Astrocyte of the hippocampus (primary cell): Measurements from ENCODE around the gene FAM13C.
"Not testable (repeated sequence)": the region's sequence is repeated elsewhere in the genome, so short reads cannot be mapped to it uniquely, and the experiment has no call there.

Experiments
- DNase-seq: peaks from one replicate; pipeline ENCODE4 v3.0.0; 2011; ENCODE audit warnings: low read depth, low spot score

Gene FAM13C

DNA sequence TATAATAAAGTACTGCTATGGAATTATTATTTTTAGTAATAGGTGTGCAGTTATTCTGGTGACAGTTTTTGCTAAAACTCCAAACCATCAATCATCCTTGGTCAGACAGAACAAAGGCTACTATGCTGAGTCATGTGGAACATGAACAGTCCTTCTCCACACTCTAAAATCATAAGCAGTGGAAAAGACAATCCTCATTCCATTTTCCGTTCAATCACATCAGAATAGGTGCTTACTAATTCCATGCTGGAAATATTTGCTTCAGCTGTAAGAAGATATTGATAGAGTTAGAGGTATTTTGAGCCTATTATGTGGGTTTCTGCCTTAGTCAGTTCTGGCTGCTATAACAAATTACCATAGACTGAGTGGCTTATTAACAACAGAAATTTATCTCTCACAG is 82.9 kb downstream of the FAM13C start:
- no peak for DNase-seq

DNA sequence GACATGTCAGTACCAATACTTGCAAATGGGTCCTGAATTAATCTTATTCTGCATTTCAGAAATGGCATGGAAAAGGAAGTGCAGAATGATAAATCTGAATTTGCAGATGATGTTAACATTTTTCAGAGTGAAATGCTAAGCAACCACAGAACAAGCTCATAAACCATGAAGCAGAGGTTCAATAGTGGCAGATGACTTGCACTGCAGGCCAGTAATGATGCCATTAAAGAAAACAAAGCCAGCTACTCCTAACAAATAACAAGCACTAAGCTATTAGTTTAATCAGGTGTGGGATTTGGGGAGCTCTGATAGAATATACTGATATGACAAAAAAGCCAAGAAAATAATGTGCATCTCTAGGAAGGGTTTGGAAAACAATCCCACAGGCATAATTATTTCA is 85.4 kb downstream of the FAM13C start:
- no peak for DNase-seq

DNA sequence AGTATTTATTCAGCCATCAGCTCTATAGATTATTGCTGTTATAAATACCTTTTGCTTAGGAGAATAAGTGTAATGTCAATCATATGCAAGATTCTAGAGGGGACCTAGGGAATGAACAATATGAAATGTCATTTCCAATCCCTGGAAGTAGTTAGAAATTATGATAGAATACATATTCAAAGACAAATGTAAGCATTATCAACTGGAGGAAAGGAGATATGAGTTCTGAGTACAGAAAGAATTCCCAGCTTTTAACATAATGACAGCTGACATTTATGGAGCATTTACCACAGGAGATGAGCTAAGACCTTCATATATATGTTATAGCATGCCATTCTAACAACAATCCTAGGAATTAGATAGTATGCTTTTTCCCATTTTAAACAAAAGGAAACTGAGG is 86.2 kb downstream of the FAM13C start:
- no peak for DNase-seq

DNA sequence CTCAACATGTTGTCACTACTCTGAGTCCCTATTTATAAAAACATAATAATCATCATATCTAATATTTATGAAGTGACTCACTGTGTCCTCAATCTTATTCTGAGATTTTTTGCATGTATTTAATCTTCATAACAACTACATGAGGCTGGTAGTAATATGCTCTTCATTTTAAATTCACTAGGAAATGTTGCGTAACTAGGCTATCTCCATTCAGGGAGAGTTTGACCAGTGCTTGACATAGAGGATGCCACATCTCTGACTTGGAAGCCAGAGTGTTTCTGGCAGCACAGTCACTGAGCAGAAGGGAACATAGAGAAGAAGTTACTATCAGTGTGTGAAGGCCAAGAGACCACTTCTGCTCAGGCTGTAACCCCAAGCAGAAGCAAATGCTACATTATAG is 88.9 kb downstream of the FAM13C start:
- DNase-seq = no peak

DNA sequence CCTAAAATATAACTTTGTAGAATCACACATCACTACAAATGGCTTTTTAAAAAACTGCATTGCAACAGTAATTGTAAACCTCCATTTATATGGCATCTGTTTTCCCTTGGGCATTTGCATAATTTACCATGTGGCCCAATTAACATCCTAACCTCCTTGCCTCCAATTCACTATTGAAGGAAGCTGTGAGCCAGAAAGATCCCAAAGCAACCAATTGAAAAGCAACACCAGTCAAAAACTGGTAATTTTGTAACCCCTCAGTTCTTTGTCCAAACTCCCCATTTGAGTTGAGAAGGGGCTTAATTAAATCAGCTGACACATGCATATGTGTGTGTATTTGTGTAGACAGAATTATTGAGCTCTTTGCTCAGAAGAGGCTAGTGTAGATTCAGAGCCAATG is 90.3 kb downstream of the FAM13C start:
- DNase-seq = no peak

DNA sequence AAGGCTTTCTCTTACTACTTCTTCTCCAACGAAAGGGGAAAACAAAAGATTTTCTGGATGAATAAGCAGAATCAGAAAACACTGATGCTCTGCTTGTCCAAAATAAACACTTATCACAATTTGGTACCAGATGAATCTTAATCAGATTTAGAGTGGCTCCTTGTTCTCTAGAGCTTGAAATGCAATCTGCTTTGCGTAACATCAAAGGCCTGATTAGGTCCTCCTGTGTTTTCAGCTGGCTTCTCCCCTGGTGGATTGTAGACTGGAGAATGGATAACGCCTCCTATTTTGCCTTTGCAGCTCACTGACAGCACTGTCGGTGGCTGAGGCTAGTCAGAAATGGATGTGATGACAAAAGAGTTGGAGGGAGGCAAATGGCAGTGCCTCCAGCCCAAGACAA is 91.2 kb downstream of the FAM13C start:
- DNase-seq = no peak

DNA sequence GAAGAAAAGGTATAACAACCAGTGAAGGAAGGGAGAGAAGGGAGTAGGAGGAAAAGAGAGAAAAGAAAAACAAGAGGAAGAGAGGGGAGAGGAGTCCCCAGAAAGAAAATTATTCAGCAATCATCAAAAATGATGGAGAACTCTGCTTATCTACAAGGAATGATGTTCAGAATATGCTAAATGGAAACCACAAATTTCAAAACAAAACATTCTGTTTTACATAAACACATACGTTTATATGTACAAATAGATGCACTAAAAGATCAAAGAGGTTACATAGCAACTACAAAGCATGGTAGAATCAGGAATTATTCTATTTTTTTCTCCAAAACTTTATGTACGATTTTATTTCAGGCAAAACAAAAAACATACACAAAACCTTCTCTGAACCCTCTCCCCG is 91.9 kb downstream of the FAM13C start:
- DNase-seq = no peak

DNA sequence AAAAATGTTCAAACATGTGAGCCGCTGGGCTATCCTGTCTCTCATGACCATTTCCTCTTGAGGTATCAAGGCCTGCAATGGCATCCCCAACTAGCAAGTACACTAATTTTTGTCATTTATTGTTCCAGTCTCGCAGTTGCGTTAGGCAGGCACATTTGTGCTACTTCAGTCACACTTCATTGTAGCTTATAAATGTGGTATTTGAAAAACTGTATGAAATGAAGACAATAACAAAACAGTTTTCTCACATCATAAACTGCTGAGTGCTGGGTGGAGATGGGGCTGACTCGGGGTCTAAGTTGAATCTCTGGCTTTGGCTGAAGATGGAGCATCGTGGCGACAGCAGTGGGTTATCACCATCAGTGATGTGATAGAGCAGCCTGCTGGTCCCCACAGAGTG is 92.7 kb downstream of the FAM13C start:
- no peak for DNase-seq

DNA sequence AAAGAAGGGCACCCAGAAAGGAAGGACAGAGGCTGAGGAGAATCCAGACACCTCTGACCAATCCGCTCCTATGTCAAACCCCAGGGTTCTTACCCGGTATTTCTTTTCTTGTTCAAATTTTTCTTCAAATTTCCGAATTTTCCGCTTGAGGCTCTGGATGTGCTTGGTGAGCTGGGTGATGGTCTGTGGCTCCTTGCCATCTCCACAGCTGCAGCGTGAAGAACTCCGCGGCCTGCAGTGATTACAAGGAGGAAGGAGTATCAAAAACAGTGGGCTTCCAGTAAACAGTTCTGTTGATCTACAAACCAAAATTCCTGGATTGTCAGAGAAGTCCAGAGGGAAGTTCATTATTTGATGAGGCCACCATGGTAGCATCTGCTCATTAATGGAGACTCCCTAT is 93.9 kb downstream of the FAM13C start:
- no peak for DNase-seq

DNA sequence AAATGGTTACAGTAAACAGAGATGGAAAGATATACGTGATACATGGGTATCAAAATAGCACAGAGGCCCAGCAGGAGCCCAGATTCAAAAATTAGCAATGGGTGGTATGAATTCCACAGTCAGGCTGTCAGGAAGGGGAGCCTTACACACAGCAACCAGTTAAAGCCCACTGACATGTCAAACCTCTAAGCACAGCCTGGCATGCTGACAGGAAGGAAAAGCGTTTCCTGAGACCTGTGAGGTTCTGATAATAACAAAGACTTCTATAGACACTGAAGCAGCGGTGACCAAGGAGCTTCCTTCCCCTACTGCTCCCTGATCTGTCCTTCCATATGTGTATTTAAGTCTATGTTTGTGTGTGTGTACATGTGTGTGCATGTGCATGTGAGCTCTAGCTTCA is 96.0 kb downstream of the FAM13C start:
- no peak for DNase-seq

DNA sequence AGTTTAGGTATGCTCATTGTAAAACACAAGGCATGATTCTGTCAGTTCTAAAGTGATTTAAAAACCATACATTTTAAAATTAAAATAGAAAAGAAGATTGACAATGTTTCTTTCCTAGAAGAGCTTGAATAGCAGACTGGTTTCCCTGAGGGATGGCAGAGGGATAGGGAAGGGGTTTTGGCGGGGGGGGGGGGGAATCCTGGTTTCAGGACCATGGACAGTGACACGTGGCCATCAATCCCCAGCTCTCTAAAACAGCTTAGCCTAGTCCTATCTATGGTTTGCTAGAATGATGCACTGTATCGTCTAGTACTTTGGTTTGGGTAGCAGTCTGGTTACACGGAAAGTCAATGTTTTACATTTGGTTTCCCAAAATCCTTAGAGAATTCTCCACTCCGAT is 97.2 kb downstream of the FAM13C start:
- DNase-seq = no peak

DNA sequence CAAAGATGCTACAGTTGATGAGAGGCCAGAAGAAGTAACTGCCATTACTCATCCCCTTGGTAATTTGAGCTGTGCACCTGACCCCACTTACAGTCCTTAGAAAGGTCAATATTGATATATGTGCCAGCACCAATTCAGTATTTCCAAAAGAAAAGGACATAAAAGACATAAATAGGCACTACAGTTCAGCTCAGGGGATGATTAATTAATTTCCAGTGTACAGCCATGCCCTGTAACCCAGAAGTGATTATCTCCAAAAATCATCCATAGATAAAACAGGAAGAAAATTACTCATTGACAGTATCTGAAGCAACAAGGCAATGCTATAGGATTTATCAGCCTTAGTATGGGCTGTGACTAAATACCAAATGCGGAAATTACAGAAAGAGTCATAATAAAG is 103.5 kb downstream of the FAM13C start:
- no peak for DNase-seq

DNA sequence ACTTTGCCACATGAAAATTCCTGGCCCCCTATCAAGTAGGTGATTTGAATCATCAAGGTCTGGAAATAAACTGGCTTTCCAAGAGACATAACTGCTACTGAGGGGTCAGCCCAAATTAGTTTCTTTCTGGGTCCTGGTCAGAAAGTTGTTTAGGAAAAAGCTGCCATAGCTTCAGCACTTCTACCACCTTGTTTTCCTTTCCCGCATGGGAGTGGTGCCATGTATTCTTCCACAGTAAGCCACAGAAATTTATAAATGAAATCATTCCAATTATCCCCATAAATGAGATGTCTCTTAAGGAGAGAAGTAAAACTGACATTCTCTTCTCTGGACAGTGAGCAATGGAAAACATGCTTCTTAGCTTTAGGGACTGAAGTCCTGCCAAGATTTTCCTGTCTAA is 105.1 kb downstream of the FAM13C start:
- DNase-seq = no peak

DNA sequence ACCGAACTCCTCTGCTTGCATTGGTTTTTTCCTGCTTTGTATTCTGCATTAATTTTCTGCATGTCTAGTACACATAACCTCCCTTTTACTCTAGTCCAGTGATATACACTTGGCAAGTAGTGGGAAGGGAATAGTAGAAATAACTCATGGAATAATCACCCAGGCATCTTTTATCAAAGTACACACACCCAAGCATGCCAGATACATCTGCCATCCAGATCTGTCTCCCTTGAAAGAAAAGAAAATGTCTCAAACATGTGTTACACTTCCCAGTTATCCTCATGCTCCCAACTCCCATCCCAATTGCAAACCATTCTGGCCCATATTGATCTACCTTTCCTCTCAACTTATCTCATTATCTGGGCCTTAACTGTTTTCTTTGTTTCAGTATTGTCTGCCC is 106.9 kb downstream of the FAM13C start:
- DNase-seq = no peak

DNA sequence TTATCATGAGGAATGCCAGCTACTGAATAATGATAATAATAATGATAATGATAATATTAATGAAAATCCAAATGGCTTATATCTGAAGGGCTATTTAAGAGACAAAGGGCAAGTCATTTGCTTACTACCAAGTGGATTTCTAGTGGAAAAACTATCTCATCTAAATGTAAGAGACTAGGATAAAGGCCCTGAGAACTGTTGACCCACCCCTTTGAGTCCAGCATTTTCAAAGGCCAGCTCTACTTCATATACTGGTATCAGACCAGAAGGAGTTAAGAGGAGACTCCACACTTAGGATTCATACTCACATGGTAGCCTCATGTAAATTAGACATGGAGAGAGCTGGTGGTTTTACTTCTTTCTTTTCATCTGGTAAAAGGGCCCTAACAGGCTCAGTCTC is 109.9 kb downstream of the FAM13C start:
- no peak for DNase-seq

DNA sequence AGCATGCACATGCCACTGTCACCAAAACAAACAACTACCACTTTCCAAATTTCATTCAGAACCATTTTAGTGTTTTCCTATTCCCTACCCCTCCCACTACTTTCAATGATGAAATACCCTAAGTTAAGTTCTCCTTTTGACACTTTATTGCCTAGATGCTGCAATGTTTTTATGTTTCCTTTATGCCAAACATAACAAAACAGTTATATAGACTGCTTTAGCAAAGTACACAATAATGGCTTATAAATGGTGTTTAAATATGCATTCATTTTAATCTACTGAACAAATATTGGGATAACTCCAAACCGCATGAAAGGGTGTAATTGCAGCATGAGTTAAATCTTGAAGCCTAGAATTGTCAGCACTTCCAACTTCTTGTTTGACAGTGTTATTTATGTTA is 116.7 kb downstream of the FAM13C start:
- no peak for DNase-seq

DNA sequence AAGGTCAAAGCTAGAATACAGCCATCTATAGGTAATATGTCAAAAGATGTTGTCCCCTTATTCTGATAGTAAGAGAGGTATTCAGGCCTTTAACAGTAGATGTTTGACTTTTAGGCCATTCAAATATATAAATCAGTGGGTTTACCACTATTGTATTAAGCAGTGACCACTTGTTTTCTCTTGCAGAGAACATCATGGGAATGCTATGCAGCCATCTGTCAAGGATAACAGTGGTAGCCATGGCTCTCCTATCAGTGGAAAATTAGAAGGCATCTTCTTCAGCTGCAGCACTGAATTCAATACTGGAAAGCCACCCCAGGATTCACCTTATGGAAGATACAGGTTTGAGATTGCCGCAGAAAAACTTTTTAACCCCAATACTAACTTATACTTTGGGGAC is 117.5 kb downstream of the FAM13C start:
- DNase-seq = no peak

DNA sequence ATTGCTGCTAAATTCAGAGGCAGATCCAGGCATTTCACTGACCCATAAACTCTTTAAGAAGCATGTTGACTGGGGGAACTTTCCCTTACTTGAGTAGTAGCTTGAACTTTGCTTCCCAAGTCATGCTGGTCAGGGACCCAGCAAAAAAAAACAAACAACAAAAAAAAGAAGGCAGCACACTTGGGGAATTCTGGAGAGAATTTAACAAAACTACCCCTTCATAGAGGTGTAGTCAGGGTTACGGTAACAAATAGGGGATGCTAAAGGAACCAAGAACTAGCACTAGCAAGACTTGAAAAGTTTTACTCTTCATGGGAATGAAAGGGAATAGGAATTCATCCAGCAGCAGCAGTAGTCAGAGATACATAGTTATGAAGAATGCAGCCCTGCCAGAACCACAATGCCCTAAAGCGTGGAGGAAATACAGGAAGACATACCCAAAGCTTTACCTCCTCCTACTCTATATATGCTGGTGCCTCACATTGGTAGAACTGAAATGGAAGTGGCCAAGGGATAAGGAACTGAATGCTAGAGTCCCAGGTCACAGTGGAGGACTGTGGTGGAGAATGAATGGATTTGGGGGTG is 118.6 kb downstream of the FAM13C start:
- DNase-seq = no peak

DNA sequence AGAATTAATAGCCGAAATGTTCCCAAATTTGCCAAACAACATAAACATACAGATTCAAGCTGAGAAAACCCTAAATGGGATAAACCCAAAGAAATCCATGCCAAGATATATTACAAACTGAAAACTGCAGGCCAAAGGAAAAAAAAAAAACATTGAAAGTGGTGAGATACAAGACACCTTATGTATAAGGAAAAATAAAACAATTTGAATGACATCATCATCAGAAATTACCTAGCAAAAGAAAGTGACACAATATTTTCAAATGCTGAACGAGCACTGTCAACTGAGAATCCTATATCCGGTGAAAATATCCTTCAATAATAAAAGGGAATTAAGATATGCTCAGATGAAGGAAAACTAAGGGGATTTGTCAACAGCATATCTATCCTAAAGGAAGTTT is 119.4 kb downstream of the FAM13C start:
- no peak for DNase-seq

DNA sequence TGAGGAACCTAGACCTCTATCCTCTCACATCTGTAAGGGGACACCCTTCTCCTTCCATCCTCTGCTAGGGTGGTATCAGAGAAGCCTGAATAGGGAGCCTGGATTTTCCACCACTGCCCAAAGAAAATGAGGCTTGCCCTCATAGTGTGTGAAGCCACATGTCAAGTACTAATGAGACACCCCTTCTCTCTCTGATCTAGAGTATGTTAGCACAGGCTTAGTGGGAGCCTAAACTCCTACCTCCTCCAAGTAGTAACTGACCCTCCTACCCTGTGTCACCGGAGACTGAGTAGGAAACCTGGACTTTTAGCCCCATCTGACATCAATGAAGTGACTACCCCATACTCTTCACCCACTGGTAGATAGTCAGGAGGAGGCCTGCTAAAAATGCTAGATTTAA is 120.3 kb downstream of the FAM13C start:
- no peak for DNase-seq

DNA sequence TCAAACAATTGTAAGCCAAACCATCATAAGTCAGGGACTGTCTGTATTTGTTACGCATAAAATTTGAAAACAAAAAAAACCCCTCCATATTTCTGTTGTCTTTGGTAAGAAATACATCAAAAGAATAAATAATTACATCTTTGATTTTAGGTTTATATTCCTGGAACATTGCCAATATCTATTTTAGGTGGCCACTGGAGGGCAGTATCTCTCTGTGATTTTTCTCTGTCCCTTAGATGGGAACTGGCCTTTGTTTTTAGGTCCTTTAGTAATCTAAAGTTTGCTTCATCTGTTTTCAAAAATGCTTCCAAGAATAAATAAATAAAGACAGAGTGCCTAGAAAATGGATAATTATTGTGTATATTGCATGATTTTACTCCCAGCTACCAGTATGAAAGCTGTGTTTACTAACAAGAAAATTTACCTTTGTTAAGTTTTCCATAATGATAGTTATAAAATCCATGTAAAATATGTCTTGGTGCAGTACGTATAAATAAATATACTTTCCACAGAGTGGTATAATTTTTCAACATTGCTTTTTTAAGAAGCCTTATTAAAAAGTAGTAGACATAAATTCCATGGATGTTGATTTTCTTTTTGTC is 121.7 kb downstream of the FAM13C start:
- peak; percentile 63 for DNase-seq

DNA sequence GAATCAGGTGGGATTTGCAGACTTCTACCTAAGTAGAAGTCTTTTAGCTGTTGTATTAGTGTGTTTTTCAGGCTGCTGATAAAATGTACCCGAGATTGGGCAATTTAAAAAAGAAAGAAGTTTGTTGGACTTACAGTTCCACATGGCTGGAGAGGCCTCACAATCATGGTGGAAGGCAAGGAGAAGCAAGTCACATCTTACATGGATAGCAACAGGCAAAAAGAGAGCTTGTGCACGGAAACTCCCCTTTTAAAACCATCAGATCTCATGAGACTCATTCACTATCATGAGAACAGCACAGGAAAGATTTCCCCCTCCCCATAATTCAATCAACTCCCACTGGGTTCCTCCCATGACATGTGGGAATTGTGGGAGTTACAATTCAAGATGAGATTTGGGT is 123.2 kb downstream of the FAM13C start:
- DNase-seq = not testable (repeated sequence)

DNA sequence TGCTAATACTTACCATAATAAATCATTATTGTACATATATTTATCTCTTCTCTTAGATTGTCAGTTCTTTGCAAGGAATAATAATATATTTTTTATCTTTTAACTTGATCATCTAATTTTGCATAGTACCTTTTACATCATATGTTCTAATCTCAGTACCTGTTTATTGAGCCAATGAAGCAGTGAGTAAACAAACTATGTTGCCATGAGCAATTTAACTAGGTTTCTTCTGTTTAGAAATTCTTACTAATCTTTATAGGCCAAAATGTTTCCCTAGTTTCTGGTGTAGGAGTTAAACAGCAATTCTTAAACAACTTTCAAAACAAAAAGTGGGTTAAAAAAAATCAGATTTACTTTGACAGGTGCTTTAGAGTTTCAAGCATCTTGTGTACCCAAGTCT is 124.6 kb downstream of the FAM13C start:
- DNase-seq = no peak

DNA sequence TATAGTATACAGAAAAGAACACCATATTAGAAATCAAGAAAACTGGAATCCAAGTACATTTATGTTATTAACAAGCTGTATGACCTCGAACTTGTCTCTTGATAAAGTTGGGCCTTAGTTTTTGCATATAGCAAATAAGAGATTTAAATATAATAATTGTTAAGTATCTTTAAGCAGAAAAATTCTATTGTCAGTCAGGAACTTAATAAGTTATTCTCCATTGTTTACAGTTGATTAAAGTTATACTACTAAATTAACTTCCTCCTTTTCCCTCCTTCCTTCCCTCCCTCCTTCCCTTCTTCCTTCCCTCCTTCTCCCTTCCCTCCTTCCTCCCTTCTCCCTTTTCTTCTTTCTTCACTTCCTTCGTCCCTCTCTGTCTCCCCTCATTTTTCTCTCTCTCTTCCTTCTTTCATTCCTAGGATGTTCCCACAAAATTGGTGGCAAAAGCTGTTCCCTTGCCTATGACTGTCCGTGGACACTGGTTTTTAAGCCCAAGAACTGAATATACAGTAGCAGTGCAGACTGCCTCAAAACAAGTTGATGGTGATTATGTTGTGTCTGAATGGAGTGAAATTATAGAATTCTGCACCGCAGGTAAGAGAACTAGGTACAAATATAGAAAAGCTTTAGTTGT is 126.2 kb downstream of the FAM13C start:
- no peak for DNase-seq
